H9 (cell line): Measurements from ENCODE around the gene SYNE2. TPM values are rescaled to one million over a fixed set of nuclear protein-coding genes. Genes with fewer than 3 reads are reported as not detected.
A peak's percentile ranks its signal among the peaks of the same experiment; 100 is the strongest.

Experiments
- DNase-seq: peaks from one replicate; pipeline ENCODE4 v3.0.0-alpha.2; 2017
- H2AFZ ChIP-seq: one replicate; pipeline ENCODE4 v1.6.1; 2013; ENCODE audit warnings: mild to moderate bottlenecking, low read length, control low read depth, moderate library complexity
- H2AK5ac ChIP-seq: 2 replicates; pipeline ENCODE4 v1.6.1; 2013; ENCODE audit warnings: low read length, control low read depth, mixed read lengths; ENCODE audit not compliant: insufficient read length
- H2BK120ac ChIP-seq: one replicate; pipeline ENCODE4 v1.6.1; 2013; ENCODE audit warnings: low read depth, mild to moderate bottlenecking, low read length, control low read depth, inconsistent platforms; ENCODE audit not compliant: poor library complexity, severe bottlenecking
- H2BK12ac ChIP-seq: 2 replicates; pipeline ENCODE4 v1.6.1; 2013; ENCODE audit warnings: low read length, control low read depth, mixed read lengths, low read depth; ENCODE audit not compliant: insufficient read length
- H2BK15ac ChIP-seq: 2 replicates; pipeline ENCODE4 v1.6.1; 2013; ENCODE audit warnings: low read depth, low read length, control low read depth
- H2BK20ac ChIP-seq: one replicate; pipeline ENCODE4 v1.6.1; 2013; ENCODE audit warnings: low read depth, mild to moderate bottlenecking, low read length, control low read depth, inconsistent platforms; ENCODE audit not compliant: poor library complexity, severe bottlenecking
- H2BK5ac ChIP-seq: 2 replicates; pipeline ENCODE4 v1.6.1; 2013; ENCODE audit warnings: low read length, control low read depth, mixed read lengths; ENCODE audit not compliant: insufficient read length
- H3K14ac ChIP-seq: 2 replicates; pipeline ENCODE4 v1.6.1; 2013; ENCODE audit warnings: low read length, control low read depth; ENCODE audit not compliant: insufficient read depth
- H3K18ac ChIP-seq: 2 replicates; pipeline ENCODE4 v1.6.1; 2013; ENCODE audit warnings: low read depth, mild to moderate bottlenecking, mixed read lengths, low read length, control low read depth; ENCODE audit not compliant: insufficient read length
- H3K23ac ChIP-seq: 2 replicates; pipeline ENCODE4 v1.6.1; 2013; ENCODE audit warnings: low read length, control low read depth, mixed read lengths, low read depth; ENCODE audit not compliant: insufficient read length
- H3K23me2 ChIP-seq: 2 replicates; pipeline ENCODE4 v1.6.1; 2013; ENCODE audit warnings: low read depth, mild to moderate bottlenecking, mixed read lengths, low read length, control low read depth; ENCODE audit not compliant: insufficient read length, poor library complexity, severe bottlenecking
- H3K27ac ChIP-seq: 2 replicates; pipeline ENCODE4 v1.5.1; 2013; ENCODE audit warnings: low read length, control low read depth, mixed read lengths, low read depth; ENCODE audit not compliant: insufficient read length
- H3K27me3 ChIP-seq: 2 replicates; pipeline ENCODE4 v1.6.1; 2013; ENCODE audit warnings: low read length, control low read depth, inconsistent platforms; ENCODE audit not compliant: insufficient read depth
- H3K4ac ChIP-seq: 2 replicates; pipeline ENCODE4 v1.6.1; 2013; ENCODE audit warnings: low read depth, mild to moderate bottlenecking, control low read depth, inconsistent platforms, low read length, moderate library complexity
- H3K4me1 ChIP-seq: 2 replicates; pipeline ENCODE4 v1.6.1; 2013; ENCODE audit warnings: low read length, control low read depth, inconsistent platforms; ENCODE audit not compliant: insufficient read depth
- H3K4me2 ChIP-seq: 2 replicates; pipeline ENCODE4 v1.6.1; 2013; ENCODE audit warnings: low read length, control low read depth, mixed read lengths; ENCODE audit not compliant: insufficient read length, insufficient read depth
- H3K56ac ChIP-seq: 2 replicates; pipeline ENCODE4 v1.6.1; 2013; ENCODE audit warnings: low read depth, mild to moderate bottlenecking, mixed read lengths, low read length, control low read depth; ENCODE audit not compliant: insufficient read length
- H3K79me1 ChIP-seq: 2 replicates; pipeline ENCODE4 v1.6.1; 2013; ENCODE audit warnings: low read depth, mild to moderate bottlenecking, moderate library complexity, low read length, control low read depth, inconsistent platforms; ENCODE audit not compliant: insufficient read depth, poor library complexity, severe bottlenecking
- H3K79me2 ChIP-seq: 2 replicates; pipeline ENCODE4 v1.6.1; 2013; ENCODE audit warnings: low read length, control low read depth, inconsistent platforms; ENCODE audit not compliant: insufficient read depth
- H3K9ac ChIP-seq: 2 replicates; pipeline ENCODE4 v1.6.1; 2013; ENCODE audit warnings: low read length, control low read depth, mixed read lengths; ENCODE audit not compliant: insufficient read length; ENCODE audit errors: extremely low read depth
- H3K9me3 ChIP-seq: one replicate; pipeline ENCODE4 v1.6.1; 2013; ENCODE audit warnings: low read depth, low read length, inconsistent platforms; ENCODE audit not compliant: control insufficient read depth
- H3T11ph ChIP-seq: one replicate; pipeline ENCODE4 v1.6.1; 2013; ENCODE audit warnings: mild to moderate bottlenecking, low read length, control low read depth, inconsistent platforms
- H4K20me1 ChIP-seq: one replicate; pipeline ENCODE4 v1.6.1; 2013; ENCODE audit not compliant: control insufficient read depth, insufficient read length, insufficient read depth
- H4K5ac ChIP-seq: 2 replicates; pipeline ENCODE4 v1.6.1; 2013; ENCODE audit warnings: low read depth, mild to moderate bottlenecking, mixed read lengths, low read length, control low read depth; ENCODE audit not compliant: insufficient read length
- H4K8ac ChIP-seq: replicated peaks from 2 replicates; pipeline ENCODE4 v1.6.1; 2013; ENCODE audit warnings: low read length, control low read depth, mixed read lengths, low read depth; ENCODE audit not compliant: insufficient read length
- H4K91ac ChIP-seq: 2 replicates; pipeline ENCODE4 v1.6.1; 2013; ENCODE audit warnings: low read depth, mild to moderate bottlenecking, moderate library complexity, mixed read lengths, low read length, control low read depth; ENCODE audit not compliant: insufficient read length
- H3K27ac Mint-ChIP-seq, 3 experiments: 2 replicates in 2 of 3; 3 replicates in 1 of 3; pipeline ENCODE4 v1.8.0; 2020 to 2021; ENCODE audit warnings: mixed read lengths in 3 of 3, mild to moderate bottlenecking in 1 of 3, moderate library complexity in 1 of 3
- H3K27me3 Mint-ChIP-seq: 2 replicates; pipeline ENCODE4 v1.8.0; 2021; ENCODE audit warnings: low read depth, mild to moderate bottlenecking, moderate library complexity, mixed read lengths
- H3K36me3 Mint-ChIP-seq, 3 experiments: 2 replicates in 2 of 3; 3 replicates in 1 of 3; pipeline ENCODE4 v1.8.0; 2020 to 2021; ENCODE audit warnings: low read depth in 3 of 3, mixed read lengths in 3 of 3; ENCODE audit not compliant: insufficient read depth in 1 of 3
- H3K4me1 Mint-ChIP-seq, 2 experiments: 2 replicates each; pipeline ENCODE4 v1.8.0; 2020; ENCODE audit warnings: mixed read lengths in 2 of 2
- H3K4me3 Mint-ChIP-seq, 2 experiments: 2 replicates in 1 of 2; 3 replicates in 1 of 2; pipeline ENCODE4 v1.8.0; 2020 to 2021; ENCODE audit warnings: mild to moderate bottlenecking in 2 of 2, mixed read lengths in 2 of 2, moderate library complexity in 1 of 2
- H3K9me3 Mint-ChIP-seq, 2 experiments: 2 replicates in 1 of 2; 3 replicates in 1 of 2; pipeline ENCODE4 v1.8.0; 2020; ENCODE audit warnings: mild to moderate bottlenecking in 2 of 2, mixed read lengths in 2 of 2, moderate library complexity in 1 of 2
- WGBS: extraction: QIAGEN DNeasy Blood & Tissue Kit; methylation state at CpG from one replicate; pipeline ENCODE4 v1.1.7; 2013; ENCODE audit warnings: missing lambda C conversion rate, low lambda C conversion rate, mixed read lengths; ENCODE audit not compliant: insufficient read length; ENCODE audit errors: extremely low coverage; 5-methylcytosine and 5-hydroxymethylcytosine counted together
- total RNA-seq: library from RNA; stranded (reverse); gene quantifications from 2 replicates; pipeline ENCODE4 v1.2.1, GENCODE V29; 2021
- TF ChIP-seq, protein P1 (sequence below): fragments of 200-600 bp; sonication (generic); conservative IDR thresholded peaks from 3 replicates; pipeline ENCODE4 v1.8.0; 2021; ENCODE audit warnings: antibody characterized with exemption, mild to moderate bottlenecking

The SYNE2 gene
- total RNA-seq, 1 experiment from 2014 or later = 43.3 TPM

DNA sequence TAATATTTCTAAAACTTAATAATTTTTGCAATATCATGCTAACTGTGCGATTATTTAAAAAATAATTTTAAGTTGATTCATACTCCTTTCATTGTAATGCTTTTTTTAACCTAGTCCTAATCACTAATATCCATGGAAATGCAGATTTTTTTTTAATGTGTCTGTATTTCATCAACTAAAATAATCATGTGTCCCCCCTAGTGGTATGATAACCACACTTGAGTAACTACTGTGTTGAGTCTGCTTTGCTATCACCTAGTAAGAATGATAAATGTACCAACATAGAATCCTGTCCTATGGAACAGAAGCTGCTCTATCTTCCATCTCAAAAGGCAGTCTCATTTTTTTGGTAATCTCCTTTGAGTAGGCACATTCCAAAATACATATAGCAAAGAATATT is 19.1 kb upstream of the SYNE2 start:
- no peak overlapping the region for H2AFZ ChIP-seq
- no peak overlapping the region for H2BK12ac ChIP-seq
- no peak overlapping the region for H2BK5ac ChIP-seq
- no peak overlapping the region for H3K4me3 Mint-ChIP-seq
- H2BK15ac ChIP-seq = no peak overlapping the region
- H3K9me3 Mint-ChIP-seq = no peaks in the 10 kb centered on the region
- no peaks in the 10 kb centered on the region for H3K36me3 Mint-ChIP-seq
- no peaks in the 10 kb centered on the region for H3K27me3 ChIP-seq
- WGBS = no CpG with 5 or more reads among the region's 1 CpG
- no peak overlapping the region for H3K27ac ChIP-seq
- H2BK20ac ChIP-seq = no peak overlapping the region
- H3K4me2 ChIP-seq = no peak overlapping the region
- H4K91ac ChIP-seq = no peak overlapping the region
- H3K4ac ChIP-seq = no peak overlapping the region
- TF ChIP-seq, protein P1, sequence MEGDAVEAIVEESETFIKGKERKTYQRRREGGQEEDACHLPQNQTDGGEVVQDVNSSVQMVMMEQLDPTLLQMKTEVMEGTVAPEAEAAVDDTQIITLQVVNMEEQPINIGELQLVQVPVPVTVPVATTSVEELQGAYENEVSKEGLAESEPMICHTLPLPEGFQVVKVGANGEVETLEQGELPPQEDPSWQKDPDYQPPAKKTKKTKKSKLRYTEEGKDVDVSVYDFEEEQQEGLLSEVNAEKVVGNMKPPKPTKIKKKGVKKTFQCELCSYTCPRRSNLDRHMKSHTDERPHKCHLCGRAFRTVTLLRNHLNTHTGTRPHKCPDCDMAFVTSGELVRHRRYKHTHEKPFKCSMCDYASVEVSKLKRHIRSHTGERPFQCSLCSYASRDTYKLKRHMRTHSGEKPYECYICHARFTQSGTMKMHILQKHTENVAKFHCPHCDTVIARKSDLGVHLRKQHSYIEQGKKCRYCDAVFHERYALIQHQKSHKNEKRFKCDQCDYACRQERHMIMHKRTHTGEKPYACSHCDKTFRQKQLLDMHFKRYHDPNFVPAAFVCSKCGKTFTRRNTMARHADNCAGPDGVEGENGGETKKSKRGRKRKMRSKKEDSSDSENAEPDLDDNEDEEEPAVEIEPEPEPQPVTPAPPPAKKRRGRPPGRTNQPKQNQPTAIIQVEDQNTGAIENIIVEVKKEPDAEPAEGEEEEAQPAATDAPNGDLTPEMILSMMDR = peak; percentile 31; the same call in 2 of the 3 replicates
- H2AK5ac ChIP-seq = no peak overlapping the region
- H3T11ph ChIP-seq = no peak overlapping the region
- H3K23ac ChIP-seq = no peak overlapping the region
- H3K4me1 ChIP-seq = no peaks in the 10 kb centered on the region
- DNase-seq = no peak
- no peaks in the 10 kb centered on the region for H3K23me2 ChIP-seq
- no peaks in the 10 kb centered on the region for H3K79me1 ChIP-seq
- no peak overlapping the region for H2BK120ac ChIP-seq
- H3K9me3 ChIP-seq = no peaks in the 10 kb centered on the region
- H3K27me3 Mint-ChIP-seq = no peaks in the 10 kb centered on the region
- H4K8ac ChIP-seq = no peak overlapping the region
- H3K18ac ChIP-seq = no peak overlapping the region
- no peak overlapping the region for H3K27ac Mint-ChIP-seq
- no peak overlapping the region for H3K56ac ChIP-seq
- no peak overlapping the region for H4K5ac ChIP-seq
- H3K79me2 ChIP-seq = no peaks in the 10 kb centered on the region
- no peak overlapping the region for H3K14ac ChIP-seq
- H3K9ac ChIP-seq = no peak overlapping the region
- no peaks in the 10 kb centered on the region for H4K20me1 ChIP-seq
- H3K4me1 Mint-ChIP-seq = peaks cover 4 to 6% of the 10 kb centered on the region in 2 experiments; a peak in 2 of 4 replicates
